ELF-1 (cell line): ENCODE results near the gene SMYD2.

Experiments
- DNase-seq: peaks from one replicate; pipeline ENCODE4 v3.0.0-alpha.2; 2016; ENCODE audit warnings: low read depth, low spot score

SMYD2 gene

DNA sequence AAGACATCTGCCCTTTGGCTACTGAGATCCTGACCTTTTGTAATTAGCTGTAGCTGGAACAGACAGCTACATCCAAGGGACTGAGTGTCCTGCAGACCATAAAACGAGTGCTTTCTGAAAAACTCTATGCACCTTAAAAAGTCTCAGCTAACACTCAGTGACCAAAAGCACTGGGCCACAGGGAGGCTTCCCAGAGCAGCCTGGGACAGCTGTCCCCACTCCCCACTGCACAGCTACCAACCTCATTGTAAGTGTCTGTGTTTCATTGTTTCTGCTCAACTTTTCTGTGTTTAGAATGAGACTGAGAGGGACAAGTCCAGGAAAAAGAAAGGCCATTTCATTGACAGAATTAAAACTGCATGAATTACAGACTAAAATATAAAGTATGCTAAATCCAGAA is 80.7 kb downstream of the SMYD2 start:
- DNase-seq: no peak

DNA sequence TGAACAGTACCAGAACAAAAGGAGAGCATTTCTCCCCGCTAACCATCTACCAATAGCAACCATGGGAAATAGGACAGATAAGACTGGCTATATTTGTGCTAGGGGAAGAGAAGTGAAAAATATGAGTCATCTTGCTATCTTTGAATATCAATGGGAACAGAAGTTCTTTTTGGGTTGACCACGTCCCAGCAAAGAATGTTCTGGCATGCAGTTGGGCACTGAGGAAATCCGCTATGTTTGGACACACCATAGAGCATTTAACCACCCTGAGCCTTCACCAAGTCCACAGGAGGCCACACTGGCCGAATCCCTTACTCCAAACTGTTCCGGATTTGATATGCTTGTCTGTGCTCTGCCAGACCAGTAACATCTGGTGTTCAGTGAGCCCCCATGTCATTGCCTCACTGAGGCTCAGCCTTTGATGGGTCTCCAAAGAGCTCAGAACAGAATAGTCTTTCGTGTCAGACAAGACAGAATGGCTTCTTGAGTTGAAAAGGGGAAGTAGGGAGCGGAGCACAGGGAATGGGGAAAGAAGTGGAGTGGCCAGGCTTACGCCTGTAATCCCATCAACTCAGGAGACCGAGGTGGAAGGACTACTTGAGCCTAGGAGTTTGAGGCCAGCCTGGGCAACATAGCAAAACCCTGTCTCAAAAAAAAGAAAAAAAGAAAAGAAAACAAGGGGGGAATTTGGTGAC is 81.4 kb downstream of the SMYD2 start:
- no peak for DNase-seq

GRCh38 chr1:214363386-214363785 is 82.4 kb downstream of the SMYD2 start:
- no peak for DNase-seq

DNA sequence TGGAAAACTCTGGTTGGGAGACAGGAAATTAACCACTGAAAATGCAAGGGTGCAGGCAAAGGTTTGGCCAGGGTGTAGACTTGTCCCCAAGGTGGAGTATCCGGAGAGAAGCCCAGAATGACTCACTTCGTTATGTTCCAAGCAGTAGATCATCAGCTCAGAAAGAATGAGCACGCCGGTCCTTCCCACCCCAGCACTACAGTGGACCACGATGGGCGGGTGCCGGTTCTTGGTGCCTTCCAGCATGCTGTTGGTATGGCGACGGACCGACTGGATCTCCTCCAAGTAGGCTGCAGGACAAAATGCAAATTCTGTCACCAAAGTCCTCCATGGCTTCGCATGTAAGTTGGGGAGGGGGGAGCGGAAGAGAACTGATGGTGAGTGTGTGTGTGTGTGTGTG is 83.4 kb downstream of the SMYD2 start:
- DNase-seq: no peak

DNA sequence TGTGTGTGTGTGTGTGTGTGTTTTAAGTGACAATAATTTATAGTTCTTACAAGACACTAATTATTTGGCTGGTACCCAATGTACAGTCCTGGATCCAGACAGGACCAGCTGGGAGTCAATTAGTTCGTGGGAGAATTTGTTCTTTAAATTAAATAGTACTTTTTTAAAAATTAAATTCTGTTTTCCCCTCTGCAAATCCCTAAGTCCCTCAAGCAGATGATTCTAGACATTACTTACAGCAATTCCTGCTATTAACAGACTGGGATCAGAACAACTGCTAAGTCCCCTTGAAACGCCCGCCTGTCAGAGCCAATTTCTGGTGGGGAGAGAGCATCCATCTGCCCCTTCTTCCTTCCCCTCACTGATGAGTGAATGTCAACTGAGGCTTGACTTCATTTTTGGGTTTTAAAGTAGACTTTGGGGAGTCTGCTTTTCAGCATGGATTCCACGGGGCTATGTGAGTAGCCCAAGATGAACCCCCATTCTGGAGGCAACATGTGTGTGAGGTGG is 83.9 kb downstream of the SMYD2 start:
- no peak for DNase-seq

GRCh38 chr1:214367841-214368240 is 86.9 kb downstream of the SMYD2 start:
- DNase-seq: no peak

- no peak for DNase-seq
These were observed 88.4 kb downstream of the SMYD2 start for GRCh38 chr1:214369364-214369763.

GRCh38 chr1:214370615-214371014 is 89.7 kb downstream of the SMYD2 start:
- DNase-seq: no peak

DNA sequence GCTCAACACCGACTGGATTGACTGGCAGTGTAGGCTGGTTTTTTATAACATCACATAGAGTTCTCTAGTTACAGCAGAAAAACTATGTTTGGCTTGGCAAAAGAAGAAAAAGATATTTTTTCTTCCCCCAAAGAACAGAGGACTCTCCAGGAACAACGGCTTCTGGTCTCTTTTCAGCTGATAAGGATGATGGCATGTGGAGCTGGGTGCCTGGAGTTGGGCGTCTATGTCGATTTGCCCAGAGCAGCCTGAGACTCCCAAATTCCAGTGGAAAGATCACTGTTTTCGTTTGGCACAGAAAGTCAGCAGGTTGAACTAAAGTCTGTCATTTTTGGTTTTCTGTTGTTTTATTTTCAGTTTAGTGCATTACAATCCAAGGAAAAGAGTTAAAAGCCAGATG is 91.1 kb downstream of the SMYD2 start:
- no peak for DNase-seq

DNA sequence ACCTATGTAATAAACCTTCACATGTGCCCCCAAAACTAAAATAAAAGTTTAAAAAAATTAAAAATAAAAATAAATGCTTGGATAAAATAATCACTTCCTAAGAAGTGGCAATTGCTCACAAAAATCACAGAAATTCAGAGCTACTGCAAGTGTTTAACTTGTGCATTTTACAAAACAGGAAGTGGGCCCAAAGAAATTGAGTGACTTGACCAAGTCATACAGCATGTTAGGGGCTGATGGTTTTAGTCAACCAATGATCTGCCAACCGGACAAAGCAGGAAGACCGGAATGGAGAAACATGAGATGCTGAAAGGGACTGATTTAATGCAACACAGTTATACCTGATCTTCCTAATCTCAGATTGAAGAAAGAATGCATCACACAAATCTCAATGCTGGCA is 96.5 kb downstream of the SMYD2 start:
- DNase-seq: no peak

DNA sequence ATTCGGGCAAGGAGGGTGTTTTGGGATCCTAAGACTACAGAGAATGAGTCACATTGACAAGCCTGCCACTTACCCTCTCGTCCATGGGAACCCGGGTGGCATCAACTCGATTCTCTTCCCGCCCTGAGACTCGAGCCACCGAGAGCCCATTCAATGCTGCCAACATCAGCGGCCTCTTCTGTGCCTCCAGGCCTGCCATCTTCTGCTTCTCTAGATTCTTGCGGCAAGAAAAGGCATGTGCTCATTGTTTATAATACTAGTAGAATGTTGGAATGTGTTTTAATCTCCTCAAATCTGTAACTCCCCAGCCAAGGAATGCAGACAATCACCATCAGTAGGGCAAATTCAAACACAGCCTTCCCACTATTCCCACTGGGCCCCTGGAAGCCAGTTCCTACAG is 96.9 kb downstream of the SMYD2 start:
- peak; percentile 19 for DNase-seq

DNA sequence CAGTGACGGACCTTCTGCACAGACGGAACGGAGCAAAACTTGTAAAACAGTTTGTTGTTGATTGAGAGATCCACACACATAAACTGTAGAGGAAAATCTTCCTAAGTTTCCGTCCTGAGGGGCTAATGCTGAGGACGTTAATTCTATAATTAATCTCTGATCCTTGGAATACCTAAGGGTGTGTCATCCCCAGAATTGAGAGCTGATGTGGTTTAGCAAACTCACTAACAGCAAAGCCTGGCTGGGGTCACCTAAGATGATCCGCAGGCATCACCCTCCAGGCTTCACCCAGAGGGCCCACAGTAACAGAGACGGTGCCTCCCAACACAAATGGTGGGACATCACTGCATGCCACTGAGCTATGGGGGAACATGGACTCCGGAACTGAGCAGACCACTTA is 97.5 kb downstream of the SMYD2 start:
- no peak for DNase-seq

DNA sequence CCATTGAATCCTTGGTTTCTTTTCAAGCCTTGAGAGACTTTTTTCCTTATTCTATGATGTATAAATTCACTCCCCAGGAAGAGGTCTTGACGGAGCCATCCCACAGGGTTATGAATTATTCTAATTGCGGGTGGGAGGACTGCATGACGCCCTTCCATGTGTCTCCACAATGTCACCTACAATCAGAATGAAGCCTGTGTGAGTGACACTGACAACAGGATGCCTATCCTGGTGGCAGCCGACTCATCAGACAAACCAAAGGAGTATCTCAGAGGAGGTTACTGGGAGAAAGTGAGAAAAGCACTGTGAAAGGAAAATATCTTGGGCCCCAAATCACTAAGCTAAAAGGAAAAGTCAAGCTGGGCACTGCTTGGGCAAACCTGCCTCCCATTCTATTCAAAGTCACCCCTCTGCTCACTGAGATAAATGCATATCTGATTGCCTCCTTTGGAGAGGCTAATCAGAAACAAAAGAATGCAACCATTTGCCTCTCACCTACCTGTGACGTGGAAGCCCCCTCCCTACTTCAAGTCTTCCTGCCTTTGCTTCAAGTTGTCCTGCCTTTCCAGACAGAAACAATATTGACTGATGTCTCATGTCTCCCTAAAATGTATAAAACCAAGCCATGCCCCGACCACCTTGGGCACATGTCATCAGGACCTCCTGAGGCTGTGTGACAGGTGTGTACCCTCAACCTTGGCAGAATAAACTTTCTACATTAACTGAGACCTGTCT is 98.4 kb downstream of the SMYD2 start:
- DNase-seq: peak; percentile 32

- DNase-seq: peak; percentile 98
These were observed 99.4 kb downstream of the SMYD2 start for GRCh38 chr1:214380396-214380795.

DNA sequence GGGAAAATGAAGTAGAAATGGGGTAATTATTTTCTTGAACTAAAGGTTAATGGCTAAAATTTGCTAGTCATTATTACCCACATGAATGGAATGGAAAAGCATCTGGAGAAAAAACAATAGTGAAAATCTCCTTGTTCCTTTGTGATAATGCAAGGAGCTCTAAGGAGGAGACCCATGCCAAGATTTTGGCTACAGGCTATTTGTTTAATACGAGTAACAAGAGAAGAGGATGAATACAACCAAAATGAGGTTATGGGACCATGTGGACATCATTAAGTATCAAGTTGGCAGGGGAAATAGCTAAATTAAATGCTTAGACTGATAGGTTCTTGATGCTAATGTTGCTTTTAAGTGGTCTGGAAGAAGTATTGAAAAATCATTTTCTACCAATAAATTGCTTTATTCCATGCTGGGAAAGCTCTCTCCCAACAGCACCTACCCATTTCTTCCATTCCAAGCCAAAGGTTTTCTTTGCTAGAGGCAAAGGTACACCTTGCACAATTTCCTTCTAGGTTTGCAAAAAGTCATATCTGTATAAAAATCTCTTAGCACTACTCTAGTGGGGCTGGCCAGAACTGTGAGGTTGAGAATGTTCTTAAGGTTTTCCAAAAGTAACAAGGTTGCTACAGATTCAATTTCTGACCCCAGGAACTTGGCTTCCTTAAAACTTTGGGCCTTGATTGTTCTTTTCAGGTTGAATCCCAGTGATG is 100.2 kb downstream of the SMYD2 start:
- no peak for DNase-seq

GRCh38 chr1:214383381-214384372 is 102.7 kb downstream of the SMYD2 start:
- DNase-seq: no peak

DNA sequence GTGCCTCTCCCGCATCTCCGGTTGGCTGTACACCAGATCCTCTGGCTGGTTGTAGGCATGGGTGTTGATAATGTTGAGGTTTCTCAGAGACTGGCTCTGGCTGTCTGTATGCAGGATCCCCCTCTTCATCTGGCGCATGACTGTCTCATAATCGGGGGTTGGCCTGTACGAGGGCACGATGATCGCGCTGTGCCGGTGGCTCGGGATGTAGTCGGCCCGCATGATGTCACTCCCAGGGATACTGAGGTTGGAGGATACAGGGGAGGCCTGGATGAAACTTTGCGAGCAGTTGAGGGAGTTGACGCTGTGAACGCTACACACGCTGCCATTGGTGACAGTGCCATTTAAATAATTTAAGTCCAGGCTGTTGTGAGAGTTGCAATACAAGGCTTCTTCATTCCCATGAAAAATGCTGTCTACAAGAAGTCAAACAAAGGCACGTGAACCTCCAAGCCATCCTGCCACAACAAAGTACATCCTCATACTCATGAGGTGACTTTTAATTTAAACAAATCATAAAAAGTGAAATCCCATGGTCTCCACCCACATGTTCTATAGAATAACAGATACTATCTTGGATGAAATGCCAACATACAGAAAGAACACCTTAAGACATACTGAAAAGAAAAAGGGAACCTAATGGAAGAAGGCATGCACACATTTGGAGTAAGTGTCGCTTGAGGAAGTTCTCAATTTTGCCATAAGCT is 103.6 kb downstream of the SMYD2 start:
- DNase-seq: no peak

GRCh38 chr1:214385428-214385827 is 104.5 kb downstream of the SMYD2 start:
- DNase-seq: no peak

- DNase-seq: no peak
These were observed 105.4 kb downstream of the SMYD2 start for GRCh38 chr1:214386333-214386732.
